Left renal cortex interstitium (tissue), 4 donors: ENCODE data around the gene NDUFAF7. TPM values are rescaled to one million over a fixed set of nuclear protein-coding genes. Genes with fewer than 3 reads are reported as not detected.
A peak's percentile ranks its signal among the peaks of the same experiment; 100 is the strongest.
"Not testable (repeated sequence)": the region's sequence is repeated elsewhere in the genome, so short reads cannot be mapped to it uniquely, and the experiment has no call there.

ENCODE experiments used
- DNase-seq, 4 donors: peaks; one replicate each; pipeline ENCODE4 v3.0.0-alpha.2; 2013; ENCODE audit warnings: low read depth in 4 of 4, low spot score in 2 of 4, missing footprints in 1 of 4
- polyA plus RNA-seq, 4 donors: library from polyadenylated mRNA; unstranded; fragments of 120-200 nt; gene quantifications; one replicate each; pipeline ENCODE4 v1.2.1, GENCODE V29; 2013; ENCODE audit not compliant: insufficient read length in 4 of 4

Gene NDUFAF7, protein sequence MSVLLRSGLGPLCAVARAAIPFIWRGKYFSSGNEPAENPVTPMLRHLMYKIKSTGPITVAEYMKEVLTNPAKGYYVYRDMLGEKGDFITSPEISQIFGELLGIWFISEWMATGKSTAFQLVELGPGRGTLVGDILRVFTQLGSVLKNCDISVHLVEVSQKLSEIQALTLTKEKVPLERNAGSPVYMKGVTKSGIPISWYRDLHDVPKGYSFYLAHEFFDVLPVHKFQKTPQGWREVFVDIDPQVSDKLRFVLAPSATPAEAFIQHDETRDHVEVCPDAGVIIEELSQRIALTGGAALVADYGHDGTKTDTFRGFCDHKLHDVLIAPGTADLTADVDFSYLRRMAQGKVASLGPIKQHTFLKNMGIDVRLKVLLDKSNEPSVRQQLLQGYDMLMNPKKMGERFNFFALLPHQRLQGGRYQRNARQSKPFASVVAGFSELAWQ
- 10 to 100 TPM; 15.6 to 32.5 (median 29.5) TPM for polyA plus RNA-seq

GRCh38 chr2:37231241-37232130 lies at the start of gene NDUFAF7, which contains the start of gene CEBPZ:
Gene NDUFAF7, plus strand, starts transcription at chr2:37231658. Its CDS starts 48 bp downstream, at chr2:37231706.
Gene CEBPZ, minus strand, starts transcription at chr2:37231596. Its CDS starts 29 bp downstream, at chr2:37231567.
- DNase-seq, result peak; percentile 77 to 91 (median 84)

- DNase-seq, result no peak
These were observed 49.5 kb upstream of the NDUFAF7 start for GRCh38 chr2:37181726-37182684.

DNA sequence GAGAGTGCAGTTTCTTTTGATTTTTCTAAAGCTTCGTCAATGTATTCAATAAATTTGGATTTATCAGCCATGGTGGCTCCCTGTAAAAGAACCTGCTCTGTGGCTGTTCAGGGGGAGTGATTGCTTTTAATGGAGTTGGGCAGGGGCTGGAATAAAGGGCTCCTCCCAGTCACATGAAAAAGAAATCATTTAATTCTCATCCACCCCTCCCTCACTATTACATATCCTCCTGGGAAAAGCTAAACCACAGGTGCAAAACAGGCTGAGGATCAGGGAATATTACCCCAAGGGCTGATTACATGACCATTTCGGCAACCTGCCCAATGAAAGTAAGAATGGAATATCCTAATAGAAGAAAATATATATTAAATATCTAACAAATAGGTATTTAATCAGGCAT lies 42.9 kb upstream of the NDUFAF7 start, which contains the start of gene SULT6B1:
SULT6B1 (minus strand) TSS at position 101 of the 400 bp plus-strand sequence; CDS start at position 71, 30 bp downstream.
- no peak for DNase-seq

DNA sequence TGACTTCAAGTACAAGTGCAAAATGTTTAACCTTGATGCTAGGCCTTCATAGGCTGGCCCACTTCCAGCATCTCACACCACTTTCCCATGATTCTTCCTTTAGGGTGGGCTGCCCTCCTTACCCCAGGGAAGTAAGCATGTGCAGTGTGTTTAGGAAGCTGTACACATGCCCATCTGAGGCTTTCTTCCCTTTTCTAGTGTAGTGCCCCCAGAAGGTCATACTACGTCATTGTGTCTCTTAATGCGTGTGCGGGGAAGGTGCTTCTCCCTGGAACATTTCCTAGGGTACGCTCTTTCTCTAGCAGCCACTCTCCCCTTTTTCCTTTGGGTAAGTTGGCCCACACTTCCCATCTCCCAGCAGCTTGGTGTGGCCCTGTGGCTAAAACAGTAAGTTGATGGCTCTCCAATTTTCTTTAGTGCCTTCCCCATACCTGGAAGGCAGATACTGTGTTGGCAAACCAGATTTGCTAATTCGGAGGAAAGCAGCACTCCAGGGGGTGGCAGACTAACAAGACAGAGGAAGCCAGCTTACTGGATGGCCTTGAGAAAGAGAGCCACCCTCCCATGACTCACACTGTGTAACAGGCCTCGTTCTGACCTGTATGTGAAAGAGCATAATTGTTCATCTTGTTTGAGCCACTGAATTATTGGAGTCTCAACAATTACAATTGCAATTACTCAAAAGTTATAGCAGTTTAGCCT lies 41.9 kb upstream of the NDUFAF7 start:
- no peak for DNase-seq

GRCh38 chr2:37190290-37190689 lies 41.2 kb upstream of the NDUFAF7 start:
- DNase-seq, result no peak

GRCh38 chr2:37191253-37191652 lies 40.2 kb upstream of the NDUFAF7 start:
- no peak for DNase-seq

DNA sequence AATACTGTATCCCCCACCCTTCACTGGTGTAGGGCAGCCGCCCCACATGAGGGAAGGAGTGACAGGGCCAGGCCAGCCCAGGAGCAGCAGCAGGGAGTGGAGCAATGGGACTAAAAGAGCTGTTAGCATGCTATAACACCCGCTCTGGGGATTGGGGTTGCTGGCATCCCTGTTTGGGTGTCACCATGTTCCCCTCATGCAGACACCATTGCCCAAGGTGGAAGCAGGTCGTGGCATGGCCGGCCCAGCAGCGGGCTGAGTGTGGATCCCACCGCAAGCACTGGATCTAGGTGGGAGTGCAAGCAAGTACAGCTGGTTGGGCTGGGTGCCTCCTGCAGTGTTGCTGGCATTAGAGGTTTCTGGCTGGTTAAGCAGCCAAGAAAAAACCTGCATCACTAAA lies 39.7 kb upstream of the NDUFAF7 start:
- no peak for DNase-seq

DNA sequence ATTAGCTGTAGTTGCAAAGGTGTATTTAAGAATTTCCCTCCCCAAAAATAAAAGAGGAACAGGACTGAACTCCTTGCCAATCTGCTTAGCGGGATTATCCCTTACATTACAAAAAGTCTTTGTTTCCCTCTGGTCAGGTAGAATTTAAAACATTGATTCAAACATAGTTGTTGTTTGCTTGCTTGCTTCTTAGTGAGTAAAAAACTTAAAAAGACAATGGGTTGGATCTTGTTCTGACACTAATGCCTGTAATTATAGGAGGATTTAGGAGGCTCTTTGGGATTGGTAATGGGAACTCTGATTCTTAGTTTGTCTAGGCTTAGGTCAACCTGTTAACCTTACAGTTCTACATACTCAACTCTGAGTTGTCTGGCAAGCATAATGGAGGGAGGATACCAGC lies 38.9 kb upstream of the NDUFAF7 start:
- DNase-seq, result no peak

- not testable (repeated sequence) for DNase-seq
These were observed 35.6 kb upstream of the NDUFAF7 start for GRCh38 chr2:37195862-37196319.

DNA sequence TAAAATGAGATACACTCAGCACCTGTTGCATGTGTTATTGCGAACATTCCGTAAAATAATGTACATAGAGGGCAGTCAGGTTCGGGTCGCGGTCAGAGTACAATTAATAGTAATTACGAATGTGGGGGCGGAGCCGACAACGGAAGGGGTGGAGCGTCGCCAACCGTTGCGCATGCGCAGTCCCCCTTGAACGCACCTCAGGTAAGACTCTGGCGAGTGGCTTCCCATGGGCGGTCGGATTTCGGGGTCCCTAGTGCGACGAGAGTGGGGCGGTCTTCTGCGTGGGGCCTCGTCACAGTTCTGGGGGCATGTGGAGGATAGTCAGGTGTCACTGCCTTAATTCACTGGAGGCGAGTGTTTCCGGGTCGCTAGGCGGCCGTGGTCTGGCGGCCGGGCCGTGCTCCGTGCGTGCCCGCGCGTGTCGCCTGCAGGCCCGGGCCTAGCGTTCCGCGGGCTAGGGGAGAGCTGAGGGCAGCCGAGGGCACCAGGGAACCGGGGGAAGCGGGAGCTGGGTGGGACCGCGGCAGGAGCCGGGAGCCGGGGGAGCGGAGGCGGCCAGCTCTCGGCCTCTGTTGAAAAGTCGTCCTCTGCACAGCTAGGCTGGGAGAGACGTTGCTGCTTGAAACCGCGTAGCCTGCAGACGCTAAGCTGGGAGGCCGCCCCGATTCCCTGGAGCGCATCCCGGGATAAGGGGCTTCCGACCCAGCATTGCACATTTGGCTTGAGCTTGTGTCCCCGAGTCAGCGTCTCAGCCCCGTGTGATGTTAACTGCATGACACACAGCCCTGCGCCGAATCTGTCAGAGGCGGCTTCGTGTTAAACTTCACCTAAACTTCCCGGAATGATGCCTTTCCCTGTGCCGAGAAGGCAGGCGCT lies 34.9 kb upstream of the NDUFAF7 start, which contains the start of gene CEBPZOS:
CEBPZOS (plus strand) TSS at position 177 of the 876 bp plus-strand sequence. CDS start 3,209 bp downstream, outside the sequence.
- DNase-seq, result peak; percentile 74 to 87 (median 79)

- no peak for DNase-seq
These were observed 32.8 kb upstream of the NDUFAF7 start for GRCh38 chr2:37198681-37199065.

DNA sequence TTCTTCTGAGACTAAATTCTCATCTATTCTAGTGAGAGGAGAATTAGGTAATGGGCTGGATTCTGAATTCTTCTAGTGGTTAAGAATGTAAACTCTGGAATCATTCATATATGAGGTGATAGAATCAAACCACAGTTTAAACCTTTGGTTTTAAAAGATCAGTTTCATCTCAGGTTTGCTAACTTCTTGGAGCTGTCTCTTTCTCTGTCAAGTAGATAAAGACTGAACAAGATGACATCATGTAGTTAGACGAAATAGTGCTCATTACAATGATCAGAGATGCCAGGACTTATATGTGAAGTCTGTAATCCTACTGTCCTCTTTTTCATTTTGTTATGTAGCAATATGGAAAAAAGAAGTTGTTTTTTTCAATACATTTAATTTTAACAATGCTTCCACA lies 30.2 kb upstream of the NDUFAF7 start:
- DNase-seq, result no peak

DNA sequence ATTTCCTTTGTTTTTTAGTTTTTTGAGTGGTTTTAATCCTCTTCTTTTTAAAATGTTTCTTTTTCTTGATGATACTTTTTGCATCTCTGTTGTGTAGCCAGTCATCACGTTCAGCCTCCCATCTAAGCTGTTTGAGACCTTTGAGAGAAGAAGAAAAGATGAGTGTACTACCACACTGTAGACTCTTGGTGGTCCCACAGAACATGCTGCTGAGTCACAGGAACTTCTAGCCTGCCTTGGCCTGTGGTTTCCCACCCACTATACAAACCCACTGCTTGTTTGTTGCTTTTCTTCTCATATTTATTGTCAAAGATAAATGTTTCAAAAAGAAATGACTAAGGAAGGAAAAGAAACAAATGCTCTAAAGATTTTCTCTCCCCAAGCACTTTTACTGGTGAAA lies 29.7 kb upstream of the NDUFAF7 start:
- no peak for DNase-seq

- DNase-seq, result no peak
These were observed 27.8 kb upstream of the NDUFAF7 start for GRCh38 chr2:37203708-37204107.

DNA sequence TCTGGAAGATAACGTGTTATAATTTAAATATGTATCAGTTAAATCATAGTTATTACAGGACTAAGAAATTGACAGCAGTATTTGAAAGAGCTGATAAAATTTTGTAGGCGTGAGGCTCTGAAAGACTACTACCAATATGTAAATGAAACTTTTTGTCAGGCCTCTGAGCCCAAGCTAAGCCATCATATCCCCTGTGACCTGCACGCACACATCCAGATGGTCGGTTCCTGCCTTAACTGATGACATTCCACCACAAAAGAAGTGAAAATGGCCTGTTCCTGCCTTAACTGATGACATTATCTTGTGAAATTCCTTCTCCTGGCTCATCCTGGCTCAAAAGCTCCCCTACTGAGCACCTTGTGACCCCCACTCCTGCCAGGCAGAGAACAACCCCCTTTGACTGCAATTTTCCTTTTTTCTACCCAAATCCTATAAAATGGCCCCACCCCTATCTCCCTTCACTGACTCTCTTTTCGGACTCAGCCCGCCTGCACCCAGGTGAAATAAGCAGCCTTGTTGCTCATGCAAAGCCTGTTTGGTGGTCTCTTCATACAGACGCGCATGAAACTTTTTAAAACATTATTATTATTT lies 26.3 kb upstream of the NDUFAF7 start:
- not testable (repeated sequence) for DNase-seq

DNA sequence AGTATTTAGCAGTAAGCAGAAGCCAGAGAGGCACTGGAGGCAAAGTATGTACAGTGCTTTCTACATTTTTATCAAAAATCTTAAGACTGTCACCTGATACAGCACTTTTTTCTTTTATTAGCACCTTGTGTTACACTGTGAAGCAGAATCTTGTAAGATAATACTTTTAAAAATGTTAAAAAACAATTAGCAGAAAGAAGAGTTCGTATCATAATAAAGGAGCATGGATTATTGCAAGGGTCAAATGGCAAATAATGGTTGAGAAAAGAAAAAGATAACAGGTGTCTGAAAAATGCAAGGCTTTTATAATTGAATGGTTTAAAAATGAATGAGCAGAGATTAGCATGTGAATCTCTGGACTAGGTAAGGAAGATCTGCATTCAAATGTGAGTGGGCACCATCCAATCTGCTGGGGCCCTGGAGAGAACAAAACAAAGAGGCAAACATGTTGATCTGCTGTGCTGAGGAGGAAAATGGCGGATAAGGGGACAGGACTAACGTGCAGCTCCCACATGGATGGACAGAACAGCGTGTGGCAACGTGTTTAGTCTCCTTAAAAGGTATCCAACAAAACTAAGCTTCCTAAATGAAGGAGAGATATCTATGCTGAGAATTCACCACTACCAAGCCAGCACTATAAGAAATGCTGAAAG lies 25.6 kb upstream of the NDUFAF7 start:
- no peak for DNase-seq

GRCh38 chr2:37206760-37207159 lies 24.7 kb upstream of the NDUFAF7 start:
- not testable (repeated sequence) for DNase-seq
